Measurements from ENCODE around the gene FOXP1.

DNA sequence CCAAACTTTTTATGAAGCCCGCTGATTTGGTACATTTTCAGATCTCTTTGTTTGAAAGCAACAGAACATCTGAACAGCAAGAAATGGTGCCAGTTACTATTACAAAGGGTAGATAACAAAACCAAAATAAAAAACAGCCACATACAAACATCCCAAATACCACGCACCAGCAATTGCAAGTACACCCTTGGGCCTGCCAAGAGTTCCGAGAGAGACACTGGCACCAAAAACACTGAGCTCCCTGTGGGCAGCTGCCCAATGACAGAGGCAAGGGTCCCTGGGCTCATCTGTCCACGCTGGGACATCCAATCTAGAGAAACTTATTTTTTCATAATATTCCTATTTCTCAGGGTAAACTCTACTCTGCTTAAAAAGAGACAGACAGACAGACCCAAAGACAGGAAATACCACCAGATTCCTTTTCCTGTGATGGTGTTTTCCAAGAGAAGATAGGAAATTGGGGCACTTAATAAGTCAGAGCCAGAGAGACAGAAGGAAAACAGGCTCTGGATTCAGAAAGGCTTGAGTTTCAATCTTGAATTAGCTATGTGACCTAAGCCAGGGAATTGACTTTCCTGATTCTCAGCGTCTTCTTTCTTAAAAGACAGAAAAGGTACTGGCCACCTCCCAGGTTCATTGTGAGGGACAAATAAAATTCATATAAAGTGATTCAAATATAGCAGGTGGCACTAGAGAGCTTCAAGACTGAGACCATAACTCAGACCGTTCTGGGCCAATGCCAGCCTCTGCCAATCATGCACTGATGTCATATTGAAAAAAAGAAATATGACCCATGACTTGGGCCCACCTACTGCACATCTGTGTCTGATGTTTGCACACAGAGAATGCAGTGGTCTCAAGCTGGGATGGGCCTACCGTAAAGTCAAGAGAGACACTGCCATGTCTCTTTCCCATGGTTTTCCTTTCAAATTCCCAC is 61.3 kb downstream of the FOXP1 start:
- TF ChIP-seq, protein P1, sequence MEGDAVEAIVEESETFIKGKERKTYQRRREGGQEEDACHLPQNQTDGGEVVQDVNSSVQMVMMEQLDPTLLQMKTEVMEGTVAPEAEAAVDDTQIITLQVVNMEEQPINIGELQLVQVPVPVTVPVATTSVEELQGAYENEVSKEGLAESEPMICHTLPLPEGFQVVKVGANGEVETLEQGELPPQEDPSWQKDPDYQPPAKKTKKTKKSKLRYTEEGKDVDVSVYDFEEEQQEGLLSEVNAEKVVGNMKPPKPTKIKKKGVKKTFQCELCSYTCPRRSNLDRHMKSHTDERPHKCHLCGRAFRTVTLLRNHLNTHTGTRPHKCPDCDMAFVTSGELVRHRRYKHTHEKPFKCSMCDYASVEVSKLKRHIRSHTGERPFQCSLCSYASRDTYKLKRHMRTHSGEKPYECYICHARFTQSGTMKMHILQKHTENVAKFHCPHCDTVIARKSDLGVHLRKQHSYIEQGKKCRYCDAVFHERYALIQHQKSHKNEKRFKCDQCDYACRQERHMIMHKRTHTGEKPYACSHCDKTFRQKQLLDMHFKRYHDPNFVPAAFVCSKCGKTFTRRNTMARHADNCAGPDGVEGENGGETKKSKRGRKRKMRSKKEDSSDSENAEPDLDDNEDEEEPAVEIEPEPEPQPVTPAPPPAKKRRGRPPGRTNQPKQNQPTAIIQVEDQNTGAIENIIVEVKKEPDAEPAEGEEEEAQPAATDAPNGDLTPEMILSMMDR (conservative IDR thresholded peaks at IDR 0.05; ENCODE audit: low read depth, low read length), result no peak
- no peak for TF ChIP-seq EZH2 (IDR thresholded peaks at IDR 0.05; ENCODE audit: borderline replicate concordance, low read depth, low read length, poor library complexity, severe bottlenecking)
